Tibial nerve (tissue), 4 donors: ENCODE data around the gene PTPRT. TPM values are rescaled to one million over a fixed set of nuclear protein-coding genes. Genes with fewer than 3 reads are reported as not detected.

ENCODE experiments used
- DNase-seq, 2 donors: peaks; one replicate each; pipeline ENCODE4 v3.0.0-alpha.2; 2019; ENCODE audit warnings: low spot score in 2 of 2
- H3K27ac ChIP-seq, 4 donors: fragments of 200-600 bp; sonication (generic) in 3 of 4; one replicate each; pipeline ENCODE4 v1.5.1; 2017 to 2019; ENCODE audit warnings: mild to moderate bottlenecking in 1 of 4
- H3K27me3 ChIP-seq, 2 donors: fragments of 200-600 bp; sonication (generic) in 1 of 2; one replicate each; pipeline versions ENCODE4 v1.5.1 to v1.6.0; 2017 to 2019
- H3K36me3 ChIP-seq, 3 donors: fragments of 200-600 bp; sonication (generic); one replicate each; pipeline ENCODE4 v1.5.1; 2018 to 2019
- H3K4me1 ChIP-seq, 4 donors: fragments of 200-600 bp; sonication (generic) in 3 of 4; one replicate each; pipeline ENCODE4 v1.5.1; 2017 to 2019
- H3K4me3 ChIP-seq, 4 donors: fragments of 200-600 bp; sonication (generic) in 3 of 4; one replicate each; pipeline ENCODE4 v1.5.1; 2017 to 2019; ENCODE audit warnings: mild to moderate bottlenecking in 1 of 4, moderate library complexity in 1 of 4
- H3K9me3 ChIP-seq, 4 donors: fragments of 200-600 bp; sonication (generic) in 3 of 4; one replicate each; pipeline ENCODE4 v1.5.1; 2017 to 2019
- CTCF ChIP-seq, 5 experiments: fragments of 200-600 bp in 3 of 5; fragments of 450-650 bp in 2 of 5; sonication (generic) in 3 of 5; IDR thresholded peaks; one replicate each; pipeline ENCODE4 v1.5.1; 2016 to 2019; ENCODE audit warnings: antibody characterized with exemption in 5 of 5, mild to moderate bottlenecking in 3 of 5, moderate library complexity in 2 of 5
- EP300 ChIP-seq, 2 donors: sonication (generic); formaldehyde crosslinking; IDR thresholded peaks; one replicate each; pipeline ENCODE4 v1.6.1; 2017; ENCODE audit warnings: antibody characterized with exemption in 2 of 2, mild to moderate bottlenecking in 1 of 2
- POLR2A ChIP-seq, 2 donors: fragments of 450-650 bp; IDR thresholded peaks; one replicate each; pipeline ENCODE4 v1.6.1; 2017; ENCODE audit warnings: antibody characterized with exemption in 2 of 2, mild to moderate bottlenecking in 2 of 2, moderate library complexity in 2 of 2
- whole genome bisulfite sequencing, 2 donors: methylation state at CpG; one replicate each; pipeline ENCODE4 v1.1.5; 2018; 5-methylcytosine and 5-hydroxymethylcytosine counted together
- total RNA-seq, 4 donors: library from RNA; depleted of rRNA; stranded (reverse); fragments of >200 nt; gene quantifications; one replicate each; pipeline ENCODE4 v1.1.0, GENCODE V29; 2016

Gene PTPRT
- total RNA-seq, 4 donors from 2014 or later = under 0.01 TPM; not detected in 3

- TF ChIP-seq EP300 (IDR thresholded peaks at IDR 0.05) (no peak), POLR2A (IDR thresholded peaks at IDR 0.05) (no peak), CTCF (IDR thresholded peaks at IDR 0.05) (no peak)
- Histone ChIP-seq H3K4me3 (no peak overlapping the region), H3K4me1 (peaks cover 0 to 23% (median 0%) of the 10 kb centered on the region in 4 donors), H3K27me3 (peaks cover 0 to 54% of the 10 kb centered on the region in 2 donors), H3K36me3 (no peaks in the 10 kb centered on the region), H3K27ac (no peak overlapping the region), H3K9me3 (no peaks in the 10 kb centered on the region)
- DNase-seq = no peak
- WGBS, 2 donors = 1% methylated on average over 39 to 40 of the region's 64 CpGs
Measured at GRCh38 chr20:43188861-43189553, 699 bp downstream of the PTPRT start.

- Histone ChIP-seq H3K27me3 (peaks cover 0 to 54% of the 10 kb centered on the region in 2 donors), H3K4me1 (peaks cover 0 to 23% (median 0%) of the 10 kb centered on the region in 4 donors), H3K9me3 (no peaks in the 10 kb centered on the region), H3K27ac (no peak overlapping the region), H3K4me3 (no peak overlapping the region), H3K36me3 (no peaks in the 10 kb centered on the region)
- TF ChIP-seq POLR2A (IDR thresholded peaks at IDR 0.05) (no peak), EP300 (IDR thresholded peaks at IDR 0.05) (no peak), CTCF (IDR thresholded peaks at IDR 0.05) (no peak)
- no peak for DNase-seq
- 3 to 4% methylated on average over 16 of the region's 16 CpGs for WGBS, 2 donors
Measured at GRCh38 chr20:43188234-43188653, 1.5 kb downstream of the PTPRT start.

- TF ChIP-seq EP300 (IDR thresholded peaks at IDR 0.05) (no peak), POLR2A (IDR thresholded peaks at IDR 0.05) (no peak), CTCF (IDR thresholded peaks at IDR 0.05) (peak; percentile 67 to 89 (median 81))
- no peak overlapping the region for H3K27ac ChIP-seq
- peaks cover 0 to 23% (median 0%) of the 10 kb centered on the region in 4 donors for H3K4me1 ChIP-seq
- peaks cover 0 to 54% of the 10 kb centered on the region in 2 donors for H3K27me3 ChIP-seq
- no peaks in the 10 kb centered on the region for H3K9me3 ChIP-seq
- peak; percentile 55 to 80 for DNase-seq
- 6 to 7% methylated on average over 24 of the region's 24 CpGs for WGBS, 2 donors
- no peak overlapping the region for H3K4me3 ChIP-seq
- H3K36me3 ChIP-seq = no peaks in the 10 kb centered on the region
Measured at GRCh38 chr20:43187476-43188233, 2.1 kb downstream of the PTPRT start.

GRCh38 chr20:43186312-43186711, 3.4 kb downstream of the PTPRT start:
- H3K27me3 ChIP-seq = peaks cover 0 to 43% of the 10 kb centered on the region in 2 donors
- H3K27ac ChIP-seq = no peak overlapping the region
- 56 to 59% methylated on average over 9 of the region's 9 CpGs for WGBS, 2 donors

More at GRCh38 chr20:43186312-43186711, 3.4 kb downstream of the PTPRT start:
- H3K36me3 ChIP-seq = no peaks in the 10 kb centered on the region
- no peak for DNase-seq
- peaks cover 0 to 23% (median 0%) of the 10 kb centered on the region in 4 donors for H3K4me1 ChIP-seq
- TF ChIP-seq POLR2A (IDR thresholded peaks at IDR 0.05) = no peak
- no peak for TF ChIP-seq EP300 (IDR thresholded peaks at IDR 0.05)
- TF ChIP-seq CTCF (IDR thresholded peaks at IDR 0.05) = no peak
- no peak overlapping the region for H3K4me3 ChIP-seq
- H3K9me3 ChIP-seq = no peaks in the 10 kb centered on the region
